C1 segment of cervical spinal cord (tissue), 14 donors: ENCODE results near the gene CDKAL1.
"Not testable (repeated sequence)": the region's sequence is repeated elsewhere in the genome, so short reads cannot be mapped to it uniquely, and the experiment has no call there.

ENCODE experiments used
- DNase-seq, 14 donors: peaks; one replicate each; lab custom pipeline; 2025; lab: John Stamatoyannopoulos, UW

The CDKAL1 gene

GRCh38 chr6:20737912-20738311 lies 203.7 kb downstream of the CDKAL1 start:
- DNase-seq: no peak

GRCh38 chr6:20740088-20740487 lies 205.8 kb downstream of the CDKAL1 start:
- no peak for DNase-seq

GRCh38 chr6:20740727-20741126 lies 206.5 kb downstream of the CDKAL1 start:
- no peak for DNase-seq

- DNase-seq: no peak
Measured at GRCh38 chr6:20741490-20741889, 207.2 kb downstream of the CDKAL1 start.

- DNase-seq: no peak
Measured at GRCh38 chr6:20744911-20745557, 210.8 kb downstream of the CDKAL1 start.

GRCh38 chr6:20746024-20746423 lies 211.8 kb downstream of the CDKAL1 start:
- no peak for DNase-seq

GRCh38 chr6:20746805-20747558 lies 212.7 kb downstream of the CDKAL1 start:
- DNase-seq: no peak

- no peak for DNase-seq
Measured at GRCh38 chr6:20747991-20748390, 213.7 kb downstream of the CDKAL1 start.

- DNase-seq: no peak
Measured at GRCh38 chr6:20751293-20751935, 217.2 kb downstream of the CDKAL1 start.

- DNase-seq: no peak
Measured at GRCh38 chr6:20755631-20756030, 221.4 kb downstream of the CDKAL1 start.

GRCh38 chr6:20756584-20757147 lies 222.4 kb downstream of the CDKAL1 start:
- not testable (repeated sequence) for DNase-seq

GRCh38 chr6:20757761-20758160 lies 223.5 kb downstream of the CDKAL1 start:
- DNase-seq: no peak

GRCh38 chr6:20763296-20763695 lies 229.0 kb downstream of the CDKAL1 start:
- no peak for DNase-seq

- no peak for DNase-seq
Measured at GRCh38 chr6:20769631-20770030, 235.4 kb downstream of the CDKAL1 start.

GRCh38 chr6:20770773-20771172 lies 236.5 kb downstream of the CDKAL1 start:
- no peak for DNase-seq

GRCh38 chr6:20771409-20771808 lies 237.2 kb downstream of the CDKAL1 start:
- DNase-seq: no peak

GRCh38 chr6:20773822-20774221 lies 239.6 kb downstream of the CDKAL1 start:
- no peak for DNase-seq

- no peak for DNase-seq
Measured at GRCh38 chr6:20775981-20776380, 241.7 kb downstream of the CDKAL1 start.

GRCh38 chr6:20777801-20778200 lies 243.5 kb downstream of the CDKAL1 start:
- no peak for DNase-seq

- DNase-seq: no peak
Measured at GRCh38 chr6:20778459-20778858, 244.2 kb downstream of the CDKAL1 start.

- no peak for DNase-seq
Measured at GRCh38 chr6:20778912-20779311, 244.7 kb downstream of the CDKAL1 start.

GRCh38 chr6:20789162-20789561 lies 254.9 kb downstream of the CDKAL1 start:
- no peak for DNase-seq
